Nephron (organoid): ENCODE data around the gene FAM110D.

Experiments used
- H3K27ac Mint-ChIP-seq, 3 experiments: 2 replicates each; pipeline ENCODE4 v1.8.0; 2020; ENCODE audit warnings: mixed read lengths in 3 of 3, mild to moderate bottlenecking in 2 of 3, moderate library complexity in 1 of 3
- H3K27me3 Mint-ChIP-seq: 2 replicates; pipeline ENCODE4 v1.8.0; 2021; ENCODE audit warnings: low read depth, mild to moderate bottlenecking, moderate library complexity, mixed read lengths
- H3K36me3 Mint-ChIP-seq: 2 replicates; pipeline ENCODE4 v1.8.0; 2020; ENCODE audit warnings: low read depth, mixed read lengths
- H3K4me1 Mint-ChIP-seq: 2 replicates; pipeline ENCODE4 v1.8.0; 2020; ENCODE audit warnings: mixed read lengths
- H3K4me3 Mint-ChIP-seq, 3 experiments: 2 replicates each; pipeline ENCODE4 v1.8.0; 2020; ENCODE audit warnings: mild to moderate bottlenecking in 3 of 3, mixed read lengths in 3 of 3, moderate library complexity in 2 of 3
- H3K9me3 Mint-ChIP-seq: 2 replicates; pipeline ENCODE4 v1.8.0; 2020; ENCODE audit warnings: mixed read lengths
- CTCF ChIP-seq, 3 experiments: fragments of 200-600 bp; sonication (generic); IDR thresholded peaks; one replicate each; pipeline ENCODE4 v1.5.0; 2021; ENCODE audit warnings: antibody characterized with exemption in 3 of 3; ENCODE audit not compliant: unreplicated experiment in 3 of 3

Gene FAM110D

DNA sequence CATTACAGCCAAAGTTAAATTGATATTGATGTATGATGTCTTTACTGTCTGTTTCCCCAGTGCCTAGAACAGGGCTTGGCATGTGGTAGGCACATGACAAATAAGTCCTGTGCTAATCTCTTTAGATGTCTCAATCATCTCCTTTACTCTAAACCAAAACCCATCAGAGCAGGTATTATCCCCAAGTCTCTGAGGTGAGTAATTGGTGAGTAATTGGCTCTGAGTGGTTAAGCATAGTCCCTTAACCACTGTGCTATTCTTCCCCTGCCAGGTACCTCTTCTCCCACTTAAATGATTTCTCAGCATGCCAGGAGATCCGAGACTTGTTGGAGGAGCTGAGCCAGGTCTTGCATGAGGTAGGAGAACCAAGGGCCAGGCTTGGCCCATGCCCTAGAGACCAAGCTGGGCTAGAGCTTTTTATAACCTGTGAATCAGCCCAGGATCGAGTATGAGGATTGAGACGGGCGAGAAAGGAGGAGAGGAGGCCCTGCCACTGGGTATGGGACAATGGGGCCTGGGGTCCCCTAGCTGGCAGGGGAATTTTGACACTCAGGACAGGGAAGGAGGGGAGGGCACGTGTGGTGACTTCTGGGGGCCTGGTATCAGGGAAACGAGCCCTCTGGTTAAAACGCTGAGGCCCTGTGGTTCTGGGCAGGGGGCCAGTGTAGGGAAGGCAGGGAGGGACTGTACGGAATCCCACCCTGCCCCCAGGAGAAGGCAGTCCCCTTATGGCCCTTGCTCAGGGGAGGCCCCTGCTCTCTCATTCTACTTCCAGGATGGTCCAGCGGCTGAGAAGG is 22.9 kb downstream of the FAM110D start:
- Mint-ChIP-seq H3K36me3 (no peaks in the 10 kb centered on the region), H3K4me1 (peaks cover 7% of the 10 kb centered on the region), H3K27ac (no peak overlapping the region), H3K27me3 (no peaks in the 10 kb centered on the region), H3K4me3 (no peak overlapping the region), H3K9me3 (no peaks in the 10 kb centered on the region)
- no peak for TF ChIP-seq CTCF (IDR thresholded peaks at IDR 0.05; ENCODE audit: unreplicated experiment in 3 of 3)

GRCh38 chr1:26182383-26182696 is 23.5 kb downstream of the FAM110D start:
- Mint-ChIP-seq H3K4me3 (no peak overlapping the region), H3K27ac (no peak overlapping the region), H3K36me3 (no peaks in the 10 kb centered on the region), H3K9me3 (no peaks in the 10 kb centered on the region), H3K4me1 (peaks cover 7% of the 10 kb centered on the region), H3K27me3 (no peaks in the 10 kb centered on the region)
- no peak for TF ChIP-seq CTCF (IDR thresholded peaks at IDR 0.05; ENCODE audit: unreplicated experiment in 3 of 3)

GRCh38 chr1:26184086-26184485 is 25.2 kb downstream of the FAM110D start:
- Mint-ChIP-seq H3K27me3 (no peaks in the 10 kb centered on the region), H3K27ac (no peak overlapping the region), H3K36me3 (no peaks in the 10 kb centered on the region), H3K4me1 (peaks cover 7% of the 10 kb centered on the region), H3K9me3 (no peaks in the 10 kb centered on the region), H3K4me3 (no peak overlapping the region)
- no peak for TF ChIP-seq CTCF (IDR thresholded peaks at IDR 0.05; ENCODE audit: unreplicated experiment in 3 of 3)

GRCh38 chr1:26184883-26185282 is 26.0 kb downstream of the FAM110D start:
- Mint-ChIP-seq H3K27me3 (no peaks in the 10 kb centered on the region), H3K4me3 (no peak overlapping the region), H3K27ac (no peak overlapping the region), H3K9me3 (no peaks in the 10 kb centered on the region), H3K36me3 (no peaks in the 10 kb centered on the region), H3K4me1 (peaks cover 7% of the 10 kb centered on the region)
- no peak for TF ChIP-seq CTCF (IDR thresholded peaks at IDR 0.05; ENCODE audit: unreplicated experiment in 3 of 3)

GRCh38 chr1:26187882-26188281 is 29.0 kb downstream of the FAM110D start:
- no peaks in the 10 kb centered on the region for H3K27me3 Mint-ChIP-seq
- H3K4me3 Mint-ChIP-seq = no peak overlapping the region
- TF ChIP-seq CTCF (IDR thresholded peaks at IDR 0.05; ENCODE audit: unreplicated experiment in 3 of 3) = no peak
- H3K9me3 Mint-ChIP-seq = no peaks in the 10 kb centered on the region
- H3K36me3 Mint-ChIP-seq = no peaks in the 10 kb centered on the region
- H3K27ac Mint-ChIP-seq = no peak overlapping the region
- H3K4me1 Mint-ChIP-seq = peaks cover 7% of the 10 kb centered on the region

DNA sequence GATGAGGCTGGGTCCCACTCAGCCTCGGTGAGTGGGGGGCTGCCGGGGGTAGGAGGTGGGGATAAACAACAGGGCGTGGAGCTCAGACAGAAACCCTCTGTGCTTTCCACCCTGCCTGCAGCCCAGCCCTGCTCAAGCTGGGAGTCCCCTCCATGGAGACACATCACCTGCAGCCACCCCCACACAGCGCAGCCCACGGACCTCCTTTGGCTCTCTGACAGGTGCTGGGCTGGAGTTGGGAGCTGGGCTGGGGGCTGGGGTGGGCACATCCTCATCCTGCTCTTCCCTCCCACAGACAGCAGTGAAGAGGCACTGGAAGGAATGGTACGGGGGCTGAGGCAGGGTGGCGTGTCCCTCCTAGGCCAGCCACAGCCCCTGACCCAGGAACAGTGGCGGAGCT is 29.6 kb downstream of the FAM110D start:
- H3K9me3 Mint-ChIP-seq = no peaks in the 10 kb centered on the region
- peaks cover 7% of the 10 kb centered on the region for H3K4me1 Mint-ChIP-seq
- no peaks in the 10 kb centered on the region for H3K36me3 Mint-ChIP-seq
- H3K4me3 Mint-ChIP-seq = no peak overlapping the region
- TF ChIP-seq CTCF (IDR thresholded peaks at IDR 0.05; ENCODE audit: unreplicated experiment in 3 of 3) = no peak
- no peaks in the 10 kb centered on the region for H3K27me3 Mint-ChIP-seq
- no peak overlapping the region for H3K27ac Mint-ChIP-seq
